HG03521 (cell line): Measurements from ENCODE around the gene S100A16.
"Not testable (repeated sequence)": the region's sequence is repeated elsewhere in the genome, so short reads cannot be mapped to it uniquely, and the experiment has no call there.

ENCODE experiments used
- ATAC-seq: cut with Tn5 transposase; IDR thresholded peaks from one replicate; pipeline ENCODE4 v1.9.1; 2021; ENCODE audit warnings: mild to moderate bottlenecking, moderate library complexity; ENCODE audit not compliant: unreplicated experiment

The S100A16 gene

GRCh38 chr1:153612755-153613331 lies at the start of gene S100A16:
S100A16 (minus strand) TSS chr1:153613137; CDS start chr1:153608151, 4,986 bp downstream.
- no peak for ATAC-seq

GRCh38 chr1:153662269-153662668 lies 49.3 kb upstream of the S100A16 start:
- ATAC-seq: no peak

- ATAC-seq: no peak
Observed at GRCh38 chr1:153661111-153661708, 48.3 kb upstream of the S100A16 start.

GRCh38 chr1:153659656-153660055 lies 46.7 kb upstream of the S100A16 start:
- no peak for ATAC-seq

- ATAC-seq: no peak
Observed at GRCh38 chr1:153659175-153659534, 46.2 kb upstream of the S100A16 start.

DNA sequence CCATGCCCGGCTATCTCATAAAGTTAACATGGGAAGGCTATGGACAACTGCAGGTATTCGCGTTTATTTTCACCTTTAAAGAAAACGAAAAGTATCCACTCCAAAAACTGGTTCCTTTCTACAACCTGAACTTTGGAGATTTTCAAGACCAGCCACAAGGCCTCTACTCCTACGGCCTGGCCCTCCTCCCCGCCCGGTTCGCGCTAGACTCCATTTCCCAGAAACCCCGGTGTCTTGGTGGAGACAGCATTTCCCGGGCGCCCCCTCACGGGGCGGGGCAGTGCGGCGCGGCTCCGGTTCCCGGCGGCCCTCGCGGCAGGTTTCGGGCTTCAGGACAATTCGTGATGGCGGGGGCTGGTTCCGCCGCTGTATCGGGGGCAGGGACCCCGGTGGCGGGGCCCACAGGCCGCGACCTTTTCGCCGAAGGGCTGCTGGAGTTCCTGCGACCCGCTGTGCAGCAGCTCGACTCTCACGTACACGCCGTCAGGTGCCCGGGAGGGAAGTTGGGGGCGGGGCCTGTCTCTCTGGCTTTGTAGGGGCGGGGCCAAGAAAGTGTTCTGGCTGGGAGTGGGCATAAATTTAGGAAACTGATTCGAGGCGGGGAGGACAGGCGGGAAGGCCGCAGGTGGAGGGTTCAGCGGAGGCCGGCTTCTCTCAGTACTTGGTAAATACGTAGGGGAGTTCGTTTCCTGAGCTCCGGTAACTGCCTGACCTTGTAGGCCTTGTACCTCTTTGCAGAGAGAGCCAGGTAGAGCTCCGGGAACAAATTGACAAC lies 45.6 kb upstream of the S100A16 start, which contains the start of gene SNAPIN:
Gene SNAPIN, plus strand, starts transcription at position 304 of the 775 bp plus-strand sequence. Its CDS starts 41 bp downstream, at position 345.
- peak; percentile 92 for ATAC-seq

DNA sequence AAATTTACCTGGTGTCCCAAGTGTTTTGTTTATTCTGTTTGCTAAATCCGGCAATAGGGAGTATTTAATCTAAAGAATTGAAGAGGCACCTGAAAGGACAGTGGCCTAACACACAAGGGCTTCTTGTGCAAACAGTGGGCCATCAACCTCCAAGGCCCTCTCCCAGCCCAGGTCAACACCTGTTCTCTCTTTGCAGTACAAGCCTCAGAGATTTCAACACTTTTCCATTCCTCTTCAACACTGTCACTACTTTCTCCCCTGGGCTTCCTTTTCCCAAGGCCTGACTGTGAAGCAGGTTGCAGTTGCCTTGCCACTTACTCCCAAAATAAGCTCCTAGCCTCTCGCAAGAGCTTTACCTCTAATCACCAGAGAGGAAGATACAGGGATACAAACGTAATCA lies 42.4 kb upstream of the S100A16 start:
- no peak for ATAC-seq

DNA sequence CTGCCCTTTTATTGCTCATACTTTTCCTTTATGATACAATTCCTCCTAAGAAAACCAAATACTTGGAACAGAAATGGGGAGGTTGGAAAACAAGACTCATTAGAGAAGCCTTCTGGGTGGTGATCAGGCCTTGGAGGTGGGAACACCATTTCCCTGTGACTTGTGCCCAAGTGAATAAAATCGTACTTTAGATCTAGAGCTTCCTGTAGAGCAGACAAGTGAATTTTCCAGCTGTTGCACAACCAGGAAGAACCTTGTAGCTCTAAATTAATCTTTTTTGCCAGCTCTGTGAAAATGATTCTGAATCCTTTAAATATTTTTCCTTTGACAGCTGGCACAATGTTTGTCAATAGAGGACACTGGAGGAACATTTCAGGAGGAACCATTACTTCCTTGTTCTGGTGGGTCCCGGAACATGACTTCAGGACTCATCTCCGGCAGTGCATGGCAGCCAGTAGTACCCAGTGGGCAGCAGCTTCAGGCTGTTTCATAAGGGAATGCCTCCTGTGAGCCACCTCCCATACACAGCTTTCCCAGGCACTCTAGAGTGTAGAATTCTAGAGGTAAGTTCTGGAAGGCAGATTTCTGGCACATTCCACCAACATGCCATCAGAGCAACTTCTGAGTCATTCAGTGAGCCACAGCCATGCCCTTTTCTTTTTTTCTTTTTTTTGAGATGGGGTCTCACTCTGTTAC lies 40.0 kb upstream of the S100A16 start:
- no peak for ATAC-seq

DNA sequence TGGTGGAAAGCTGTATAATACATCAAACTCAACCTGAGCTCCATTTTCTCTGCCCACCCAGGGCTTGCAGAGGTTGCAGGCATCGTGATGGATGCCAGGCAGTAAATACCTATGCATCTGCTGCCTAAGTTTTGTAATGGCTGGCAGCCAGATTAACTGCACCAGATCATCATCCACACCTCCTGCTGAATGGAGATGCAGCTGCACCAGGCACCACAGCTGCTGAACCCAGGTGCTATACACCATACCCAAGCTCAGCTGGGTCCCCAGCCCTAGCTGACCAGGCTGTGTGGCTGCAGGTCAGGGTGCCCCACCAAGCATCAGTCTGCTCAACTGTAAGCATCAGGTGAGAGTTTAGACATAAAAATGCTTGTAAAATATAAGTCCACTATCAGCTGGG lies 38.8 kb upstream of the S100A16 start:
- ATAC-seq: no peak

DNA sequence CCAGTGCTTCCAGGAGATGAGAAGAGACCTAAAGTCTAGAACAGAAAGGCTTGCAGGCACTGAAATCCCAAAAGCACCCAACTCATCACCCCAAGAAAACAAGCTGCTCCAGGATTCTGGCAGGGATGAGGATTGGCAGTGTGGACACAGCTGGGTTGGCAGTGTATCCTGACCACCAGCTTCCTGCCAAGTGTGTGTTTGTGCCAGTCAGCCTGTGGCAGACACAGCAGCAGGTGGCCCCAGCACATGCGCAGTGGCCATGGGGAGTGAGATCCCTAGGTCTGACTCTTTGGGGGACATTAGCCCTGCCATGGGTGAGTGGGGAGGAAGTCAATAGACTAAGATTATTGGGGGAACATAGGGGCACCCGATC lies 36.9 kb upstream of the S100A16 start:
- ATAC-seq: no peak

DNA sequence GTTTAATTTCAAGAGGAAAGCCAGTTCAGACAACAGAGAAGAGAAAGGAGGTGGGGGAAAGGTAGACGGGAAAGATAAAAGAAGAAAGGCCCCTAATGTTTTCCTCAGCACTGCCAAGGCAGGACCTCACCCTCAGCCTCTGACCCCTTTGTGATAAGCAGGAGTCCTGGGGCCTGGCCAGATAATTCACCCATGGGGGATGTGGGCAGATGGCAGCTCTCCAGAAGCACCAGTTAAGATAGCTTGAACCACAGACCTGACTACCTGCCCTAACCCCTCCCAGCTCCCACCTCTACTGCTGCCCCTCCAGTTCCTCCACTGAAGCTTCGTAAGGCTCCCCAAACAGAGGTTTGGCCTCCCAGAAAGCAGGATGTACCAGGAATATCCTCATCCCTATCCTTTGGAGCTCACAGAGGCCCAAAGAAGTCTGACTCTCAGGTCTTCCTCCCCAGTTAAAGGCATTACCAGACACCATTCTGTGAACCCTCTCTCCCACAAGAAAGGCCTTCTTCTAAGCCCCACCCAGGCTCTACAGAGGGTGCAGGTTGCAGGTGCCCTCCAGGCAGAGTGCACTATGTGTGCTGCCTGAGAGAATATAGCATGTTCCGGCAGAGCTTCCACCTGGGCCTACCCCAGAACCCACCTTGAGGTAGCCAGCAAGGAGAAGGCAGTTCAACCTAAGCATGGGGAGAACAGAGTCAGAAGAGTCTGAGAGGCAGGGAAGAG lies 36.4 kb upstream of the S100A16 start:
- ATAC-seq: no peak

DNA sequence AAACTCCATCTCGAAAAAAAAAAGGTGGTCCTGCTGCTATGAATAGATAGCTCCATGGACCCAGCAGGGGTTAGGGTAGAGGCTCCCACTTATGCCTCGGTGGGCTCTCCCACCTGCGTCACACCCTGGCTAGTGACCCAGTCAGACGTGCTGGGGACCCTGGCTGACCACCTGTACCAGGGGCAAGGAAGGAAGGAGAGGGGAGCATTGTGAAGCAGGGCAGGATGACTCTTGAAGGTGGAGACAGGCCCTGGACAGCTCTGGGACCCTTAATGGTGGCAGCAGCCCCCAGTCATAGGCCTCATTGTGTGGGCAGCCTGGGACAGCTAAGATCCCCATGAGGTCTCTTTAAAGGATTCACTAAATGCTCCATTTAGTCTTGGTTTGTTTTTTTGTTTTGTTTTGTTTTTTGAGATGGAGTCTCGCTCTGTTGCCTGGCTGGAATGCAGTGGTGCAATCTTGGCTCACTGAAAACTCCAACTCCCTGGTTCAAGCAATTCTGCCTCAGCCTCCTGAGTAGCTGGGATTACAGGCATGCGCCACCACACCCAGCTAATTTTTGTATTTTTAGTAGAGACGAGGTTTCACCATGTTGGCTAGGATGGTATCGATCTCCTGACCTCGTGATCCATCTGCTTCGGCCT lies 35.2 kb upstream of the S100A16 start:
- no peak for ATAC-seq

- no peak for ATAC-seq
Observed at GRCh38 chr1:153647346-153647714, 34.4 kb upstream of the S100A16 start.

GRCh38 chr1:153646672-153647345 lies 33.9 kb upstream of the S100A16 start:
- ATAC-seq: no peak

DNA sequence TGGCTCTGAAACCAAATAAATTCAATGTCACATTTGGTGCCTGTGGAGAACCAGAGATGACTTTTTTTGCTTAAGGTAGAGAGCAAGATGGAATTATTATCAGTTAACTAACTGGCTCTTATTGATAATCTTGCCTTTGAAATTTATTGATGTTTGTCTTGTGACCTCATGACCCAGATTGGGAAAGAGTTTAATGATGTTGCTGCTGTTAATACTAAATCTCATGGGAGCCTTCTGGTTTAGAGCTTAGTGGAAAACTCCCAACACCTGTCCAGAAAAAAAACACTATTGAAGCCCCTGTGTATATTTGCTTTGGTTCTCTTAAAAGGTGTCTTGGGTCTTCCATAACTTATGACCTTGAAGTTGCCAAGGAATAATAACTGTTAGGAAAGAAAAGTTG lies 30.9 kb upstream of the S100A16 start:
- ATAC-seq: no peak

DNA sequence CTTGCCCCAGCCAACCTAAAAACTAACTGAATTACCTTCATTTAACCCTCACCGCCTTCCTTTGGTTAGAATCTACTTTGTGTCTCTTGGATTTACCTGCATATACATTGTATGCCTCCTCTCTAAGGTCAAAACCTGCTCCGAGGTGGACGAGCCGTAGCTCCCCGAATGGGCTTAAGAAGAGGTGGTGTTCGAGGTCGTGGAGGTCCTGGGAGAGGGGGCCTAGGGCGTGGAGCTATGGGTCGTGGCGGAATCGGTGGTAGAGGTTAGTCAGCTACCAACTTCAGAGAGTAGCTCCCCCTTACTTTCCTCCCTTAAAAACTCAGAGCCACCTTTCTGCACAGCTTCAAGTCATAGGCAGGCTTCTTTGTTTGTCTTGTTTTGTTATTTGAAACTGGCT lies 30.2 kb upstream of the S100A16 start:
- no peak for ATAC-seq

GRCh38 chr1:153642161-153642560 lies 29.2 kb upstream of the S100A16 start:
- ATAC-seq: no peak

DNA sequence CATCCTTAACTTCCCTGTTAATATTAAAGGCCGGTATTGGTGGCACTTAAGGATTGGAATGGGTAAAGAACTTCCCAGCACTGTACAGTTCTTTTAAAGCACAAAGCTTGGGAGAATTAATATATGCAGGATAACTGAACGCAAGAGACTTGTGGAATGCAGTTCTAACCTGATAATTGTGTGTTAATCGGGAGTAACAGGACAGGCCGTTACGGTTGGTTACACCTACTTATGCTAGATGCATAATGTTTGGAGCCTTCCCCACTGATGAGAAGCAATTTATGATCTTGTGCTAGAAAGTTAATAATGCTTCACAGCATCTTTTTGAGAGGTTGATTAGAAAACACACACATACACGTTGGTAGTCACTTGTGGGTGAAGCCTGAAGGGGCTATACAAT lies 27.9 kb upstream of the S100A16 start:
- no peak for ATAC-seq

- ATAC-seq: not testable (repeated sequence)
Observed at GRCh38 chr1:153640213-153640612, 27.3 kb upstream of the S100A16 start.

DNA sequence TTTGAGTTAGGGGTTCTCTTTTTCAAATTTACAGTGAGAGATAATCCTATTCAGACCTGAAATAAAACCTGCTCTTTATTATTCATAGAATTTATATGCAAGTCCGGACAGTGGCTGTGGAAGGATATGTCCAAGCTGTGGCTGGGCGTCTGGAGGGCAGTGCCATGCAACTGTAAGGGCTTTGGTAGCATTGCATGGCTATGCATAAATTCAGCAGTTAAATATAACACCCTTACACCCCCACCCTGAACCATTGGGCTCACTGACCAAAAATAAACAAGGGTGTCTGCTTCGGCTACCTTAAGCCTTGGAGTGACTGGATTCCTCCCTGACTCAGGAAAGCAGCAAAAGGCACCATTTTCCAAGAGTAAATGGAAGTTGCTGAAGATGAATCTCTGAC lies 26.3 kb upstream of the S100A16 start:
- ATAC-seq: no peak
